ENCODE results near the gene PAQR3.

The PAQR3 gene

GRCh38 chr4:78938868-78939666, at the start of gene PAQR3:
TSS of gene PAQR3 (minus strand) at chr4:78939438. CDS start at chr4:78939224, 214 bp downstream.
- DNase-seq: peak; percentile 71

GRCh38 chr4:78987683-78988082, 48.4 kb upstream of the PAQR3 start:
- no peak for DNase-seq

- no peak for DNase-seq
Observed at GRCh38 chr4:78984593-78984992, 45.4 kb upstream of the PAQR3 start.

DNA sequence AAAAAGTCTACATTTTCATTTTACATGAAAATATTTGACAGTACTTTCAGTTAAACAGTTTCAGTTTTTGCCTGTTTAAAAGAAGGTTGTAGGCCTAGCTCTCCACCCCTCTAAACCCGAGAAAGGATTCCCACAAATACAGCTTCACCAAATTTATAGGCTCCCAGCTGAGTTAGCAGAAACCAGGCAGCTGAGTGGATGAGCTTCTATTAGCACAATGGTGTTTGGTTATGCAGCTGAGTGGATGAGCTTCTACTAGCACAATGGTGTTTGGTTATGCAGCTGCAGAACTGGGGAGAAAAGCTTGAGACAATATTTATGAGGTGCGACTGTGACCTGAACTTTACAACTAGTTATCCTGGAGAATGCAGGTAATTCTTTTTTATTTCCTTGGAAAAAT, 36.6 kb upstream of the PAQR3 start:
- DNase-seq: no peak

GRCh38 chr4:78971776-78972175, 32.5 kb upstream of the PAQR3 start:
- DNase-seq: no peak

GRCh38 chr4:78971326-78971725, 32.1 kb upstream of the PAQR3 start:
- DNase-seq: no peak

DNA sequence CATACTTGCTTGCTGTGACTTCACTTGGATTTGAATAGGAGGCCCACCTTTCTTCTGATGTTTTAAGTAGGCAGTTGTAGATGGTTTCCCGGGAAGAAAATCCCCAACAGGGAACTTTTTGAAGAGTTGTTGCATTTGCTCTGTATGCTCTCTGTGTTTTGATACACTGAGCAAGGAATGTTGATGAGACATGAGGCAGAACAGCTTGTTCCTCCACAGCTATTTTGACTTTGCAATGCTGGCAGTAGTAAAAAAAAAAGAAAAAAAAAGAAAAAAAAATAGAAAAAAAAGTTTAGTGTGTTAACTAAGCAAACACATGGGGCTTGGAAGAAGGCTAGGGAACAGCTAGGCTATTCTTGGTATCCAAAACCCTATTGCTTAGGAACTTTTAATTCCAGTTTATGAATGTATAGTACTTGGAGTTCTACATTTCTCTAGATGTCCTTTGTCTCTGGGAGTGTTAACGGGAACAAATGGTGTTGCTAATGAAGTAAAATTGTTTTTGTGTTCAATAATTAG, 23.4 kb upstream of the PAQR3 start:
- peak; percentile 4 for DNase-seq

DNA sequence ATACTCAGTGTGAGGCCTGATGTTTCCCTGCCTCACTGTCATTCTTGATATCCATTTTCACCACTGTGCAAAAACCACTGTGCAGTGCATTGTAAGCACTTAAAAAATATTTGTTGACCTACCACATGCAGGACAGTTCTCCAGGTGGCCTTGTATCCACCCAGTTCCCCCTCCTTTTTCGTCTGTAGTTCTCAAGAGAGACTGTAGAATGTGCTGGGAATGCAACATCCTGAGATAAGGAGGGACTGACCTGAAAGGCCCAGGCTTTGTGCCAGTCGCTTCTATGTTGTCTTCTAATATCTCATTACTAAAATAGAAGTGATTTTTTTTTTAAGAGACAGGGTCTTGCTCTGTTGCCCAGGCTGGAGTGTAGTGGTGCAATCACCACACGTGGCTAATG, 21.7 kb upstream of the PAQR3 start:
- DNase-seq: no peak

- no peak for DNase-seq
Observed at GRCh38 chr4:78956975-78957374, 17.7 kb upstream of the PAQR3 start.

DNA sequence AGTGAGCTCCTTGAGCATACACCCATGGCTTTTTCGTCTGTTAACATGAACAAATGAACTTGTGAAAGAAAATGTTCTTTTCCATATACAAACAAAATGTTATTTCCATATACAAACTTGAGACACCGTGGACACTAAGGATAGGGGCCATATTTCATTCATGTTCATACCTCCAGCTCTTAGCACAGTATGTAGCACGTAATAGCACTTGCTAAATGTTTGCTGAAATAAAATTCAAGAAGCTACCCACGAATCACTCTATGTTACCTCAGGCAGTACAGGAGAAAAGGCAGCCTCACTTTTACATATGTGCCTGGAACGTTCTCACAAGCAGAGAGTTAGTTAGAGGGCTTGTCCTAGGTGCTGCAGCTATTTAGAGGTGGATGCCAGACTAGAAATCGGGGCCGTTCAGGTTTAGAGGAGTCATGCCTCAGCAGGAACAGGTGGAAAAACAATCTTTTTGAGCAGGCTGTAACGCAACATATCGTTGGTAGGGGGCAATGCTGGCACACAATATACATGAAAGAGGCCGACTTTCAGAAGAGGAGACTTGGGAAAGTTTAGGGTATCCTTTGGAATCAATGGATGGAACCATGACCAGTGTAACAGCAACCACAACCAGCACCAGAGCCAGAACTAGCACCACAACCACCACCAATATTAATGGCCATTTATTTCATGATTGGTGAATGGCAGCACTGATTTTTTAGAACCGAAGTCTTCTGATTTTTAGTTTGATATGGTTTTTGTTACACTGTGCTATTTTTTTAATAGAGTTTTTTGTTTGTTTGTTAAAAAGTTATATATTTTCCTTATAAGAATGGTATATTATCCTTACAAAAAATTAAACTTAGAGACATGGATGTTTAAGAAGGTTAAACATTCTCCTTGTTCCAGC, 14.8 kb upstream of the PAQR3 start:
- DNase-seq: peak; percentile 9

DNA sequence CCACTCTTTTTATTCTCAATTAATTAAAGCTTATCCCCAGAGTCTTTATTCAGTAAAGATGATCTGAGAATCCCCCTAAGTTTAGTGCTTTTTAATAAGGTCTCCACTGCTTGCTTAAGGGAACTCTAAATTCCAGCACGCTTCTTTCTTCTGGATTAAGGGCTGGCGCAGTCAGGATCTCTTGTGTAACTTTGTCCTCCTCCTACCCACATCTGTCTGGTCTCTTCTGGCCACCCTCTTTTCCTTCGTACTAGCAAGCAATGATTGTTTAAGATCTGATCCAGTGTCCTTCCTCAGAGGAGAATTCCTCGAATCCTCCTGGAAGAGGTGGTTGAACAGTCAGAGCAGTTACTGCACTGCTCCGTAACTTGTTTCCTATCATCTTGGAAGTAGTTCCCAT, 14.0 kb upstream of the PAQR3 start:
- no peak for DNase-seq

DNA sequence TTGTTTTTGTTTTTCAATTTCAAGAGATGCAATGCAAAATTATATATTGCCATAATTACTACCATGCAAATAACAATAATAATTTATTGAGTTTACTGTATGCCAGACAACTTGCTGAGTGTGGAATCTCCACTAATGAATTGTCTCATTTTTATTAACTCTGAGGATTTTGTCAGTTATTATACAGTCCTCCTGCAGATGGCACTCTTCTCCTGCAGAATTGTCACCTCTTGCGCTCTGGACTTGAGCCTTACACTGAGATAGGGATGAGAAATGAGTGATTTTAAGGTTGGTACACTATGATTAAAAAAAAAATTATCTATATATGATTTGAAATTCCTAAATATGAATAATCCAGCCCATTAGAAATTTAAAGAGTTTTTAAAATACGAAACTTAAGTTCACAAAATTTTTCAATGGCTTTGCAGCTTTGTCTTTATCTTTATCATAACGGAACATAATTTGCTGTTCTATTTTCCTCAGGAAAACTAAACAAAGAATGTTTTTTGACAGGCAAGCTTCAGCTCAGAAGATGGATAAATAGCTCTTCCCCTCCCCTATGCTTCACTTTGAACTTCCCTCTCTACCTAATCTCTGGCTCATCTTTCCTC, 12.7 kb upstream of the PAQR3 start:
- peak; percentile 61 for DNase-seq

DNA sequence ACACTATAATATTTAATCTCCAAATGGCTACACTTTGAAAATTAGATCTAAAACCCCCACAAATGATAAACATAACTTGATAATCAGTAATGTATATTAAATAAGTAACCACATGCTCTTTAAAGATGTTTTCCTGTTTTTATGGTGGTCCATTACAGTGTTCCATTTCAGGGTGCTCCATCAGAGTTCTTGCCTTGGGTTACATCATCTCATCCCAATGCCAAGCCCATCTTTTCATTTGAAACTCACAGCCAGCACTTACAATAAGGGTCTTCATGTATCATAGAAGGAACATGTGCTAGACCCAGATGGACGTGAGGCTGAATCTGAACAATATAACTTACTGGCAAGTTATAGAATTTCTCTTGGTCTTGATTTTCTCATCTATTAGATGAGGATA, 10.5 kb upstream of the PAQR3 start:
- no peak for DNase-seq

DNA sequence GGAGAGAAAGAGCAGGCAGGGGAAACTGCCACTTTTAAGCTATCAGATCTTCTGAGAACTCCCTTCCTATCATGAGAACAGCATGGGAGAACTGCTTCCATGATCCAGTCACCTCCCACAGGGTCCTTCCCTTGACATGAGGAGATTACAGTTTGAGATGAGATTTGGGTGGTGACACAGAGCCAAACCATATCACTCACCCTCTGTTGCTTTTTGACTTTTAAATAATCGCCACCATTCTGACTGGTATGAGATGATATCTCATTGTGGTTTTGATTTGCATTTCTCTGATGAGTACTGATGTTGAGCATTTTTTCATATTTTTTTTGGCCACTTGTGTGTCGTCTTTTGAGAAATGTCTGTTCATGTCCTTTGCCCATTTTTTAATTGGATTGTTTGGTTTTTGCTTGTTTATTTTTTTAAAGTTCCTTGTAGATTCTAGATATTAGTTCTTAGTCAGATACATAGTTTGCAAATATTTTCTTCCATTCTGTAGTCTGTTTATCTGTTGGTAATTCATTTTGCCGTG, 6.5 kb upstream of the PAQR3 start:
- no peak for DNase-seq

DNA sequence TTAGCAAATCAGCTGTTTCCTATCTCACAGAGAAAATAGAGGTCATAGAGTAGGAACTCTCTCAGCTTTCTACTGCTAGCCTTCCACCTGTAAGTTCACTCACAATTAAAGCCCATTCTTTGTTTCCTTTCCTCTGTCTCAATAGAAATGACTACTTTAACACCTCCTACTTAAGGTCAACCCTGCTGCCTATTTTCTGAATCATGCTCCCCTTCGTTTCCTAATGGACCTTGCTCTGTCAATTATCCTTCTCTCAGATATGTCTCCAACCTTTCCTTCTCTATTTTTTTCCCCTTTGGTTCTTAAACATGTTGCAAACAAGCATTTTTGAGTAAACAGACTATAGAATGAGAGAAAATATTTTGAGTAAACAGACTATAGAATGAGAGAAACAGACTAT, 5.1 kb upstream of the PAQR3 start:
- DNase-seq: no peak

DNA sequence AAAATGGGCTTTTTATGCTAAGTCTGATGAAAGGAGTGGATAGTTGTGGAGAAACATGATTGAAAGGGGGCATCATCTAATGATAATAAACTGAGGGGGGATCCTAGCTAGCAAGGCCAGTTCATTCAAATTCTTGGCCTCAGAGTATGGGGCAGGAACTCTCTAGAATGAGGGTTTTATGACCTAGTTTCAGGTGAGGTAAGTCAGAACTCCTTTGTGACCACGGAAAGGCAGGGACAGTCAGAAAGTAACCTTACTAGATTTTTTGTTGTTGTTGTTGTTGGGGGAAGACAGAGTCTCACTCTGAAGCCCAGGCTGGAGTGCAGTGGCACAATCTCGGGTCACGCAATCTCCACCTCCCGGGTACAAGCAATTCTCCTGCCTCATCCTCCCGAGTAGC, 1.5 kb upstream of the PAQR3 start:
- no peak for DNase-seq

DNA sequence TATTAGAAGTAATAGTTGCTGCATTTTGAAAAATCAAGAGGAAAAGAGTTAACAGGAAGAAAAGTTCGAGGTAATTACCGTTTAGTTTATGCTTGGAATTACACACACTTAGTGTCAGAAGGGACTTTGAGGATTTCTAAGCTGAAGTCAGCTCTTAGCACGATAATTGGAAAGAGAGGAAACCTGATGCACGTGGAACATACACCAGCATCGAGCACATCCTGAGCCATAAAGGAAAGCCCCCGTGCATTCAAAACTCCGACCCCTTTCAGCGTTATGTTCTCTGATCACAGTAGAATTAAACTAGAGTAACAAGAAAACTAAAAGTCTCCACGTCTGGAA, 400 bp upstream of the PAQR3 start:
- DNase-seq: no peak

- peak; percentile 39 for DNase-seq
Observed at GRCh38 chr4:78938474-78938867, 767 bp downstream of the PAQR3 start.

GRCh38 chr4:78937837-78938236, 1.4 kb downstream of the PAQR3 start:
- peak; percentile 11 for DNase-seq

DNA sequence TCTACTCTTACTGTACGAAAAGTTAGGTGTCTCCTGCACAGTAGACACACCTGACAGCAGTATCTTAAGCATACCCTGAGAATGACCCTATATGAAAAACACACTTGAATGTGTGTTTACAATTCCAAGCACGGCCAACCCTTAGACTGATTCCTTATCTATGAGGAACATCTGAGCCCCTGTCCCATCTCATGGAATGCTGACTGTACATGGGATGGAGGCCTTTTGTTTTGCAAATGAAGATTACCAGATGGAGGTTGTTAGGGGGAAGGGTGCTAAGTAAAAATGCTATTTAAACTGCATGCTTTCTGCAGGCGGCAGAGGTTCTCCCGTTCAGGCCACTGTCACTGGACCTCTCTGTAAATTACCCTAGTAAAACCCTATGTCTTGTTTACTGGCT, 2.2 kb downstream of the PAQR3 start:
- no peak for DNase-seq

- no peak for DNase-seq
Observed at GRCh38 chr4:78930016-78930629, 9.1 kb downstream of the PAQR3 start.

DNA sequence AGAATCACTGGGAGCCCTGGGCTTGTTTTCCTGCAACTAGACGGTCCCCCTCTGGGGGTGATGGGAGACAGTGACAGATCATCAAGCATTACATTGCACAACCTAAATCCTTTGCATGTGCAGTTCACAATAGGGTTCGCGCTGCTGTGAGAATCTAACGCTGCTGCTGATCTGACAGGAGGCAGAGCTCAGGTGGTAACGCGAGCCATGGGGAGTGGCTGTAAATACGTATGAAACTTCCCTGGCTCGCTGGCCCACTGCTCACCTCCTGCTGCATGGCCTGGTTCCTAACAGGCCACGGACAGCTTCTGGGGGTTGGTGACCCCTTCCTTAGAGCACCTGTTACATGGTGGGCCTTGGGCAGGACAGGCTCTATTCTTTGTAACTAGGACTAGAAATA, 10.4 kb downstream of the PAQR3 start:
- DNase-seq: no peak

- no peak for DNase-seq
Observed at GRCh38 chr4:78926826-78927225, 12.4 kb downstream of the PAQR3 start.
